GM19463 (cell line): ENCODE results near the gene CTNNA3.
"Not testable (repeated sequence)": the region's sequence is repeated elsewhere in the genome, so short reads cannot be mapped to it uniquely, and the experiment has no call there.

ENCODE experiments used
- ATAC-seq: cut with Tn5 transposase; IDR thresholded peaks from one replicate; pipeline ENCODE4 v1.9.1; 2021; ENCODE audit warnings: mild to moderate bottlenecking, moderate library complexity; ENCODE audit not compliant: unreplicated experiment

CTNNA3 gene

GRCh38 chr10:66349726-66350125 lies 1346.3 kb downstream of the CTNNA3 start:
- no peak for ATAC-seq

DNA sequence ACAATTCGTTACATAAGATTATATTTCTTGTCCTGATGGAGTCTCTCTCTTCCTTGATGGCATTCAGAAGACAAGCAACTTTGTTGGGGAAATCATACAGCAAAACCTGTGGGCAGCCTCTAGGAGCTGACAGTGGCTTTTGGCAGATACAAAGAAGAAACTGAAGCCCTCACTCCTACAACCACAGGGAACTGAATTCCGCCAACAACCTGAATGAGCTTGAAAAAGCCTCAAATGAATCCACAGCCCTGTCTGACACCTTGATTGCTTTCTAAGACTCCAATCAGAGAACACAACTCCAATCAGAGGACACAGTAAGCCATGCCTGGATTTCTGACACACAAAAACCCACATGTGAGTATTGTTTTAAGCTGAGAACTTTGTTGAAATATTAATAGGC lies 1346.9 kb downstream of the CTNNA3 start:
- ATAC-seq: no peak

GRCh38 chr10:66337211-66337610 lies 1358.8 kb downstream of the CTNNA3 start:
- ATAC-seq: no peak

GRCh38 chr10:66336791-66337190 lies 1359.2 kb downstream of the CTNNA3 start:
- no peak for ATAC-seq

- ATAC-seq: not testable (repeated sequence)
These were observed 1360.2 kb downstream of the CTNNA3 start for GRCh38 chr10:66335753-66336152.

GRCh38 chr10:66329147-66329546 lies 1366.8 kb downstream of the CTNNA3 start:
- ATAC-seq: no peak

- ATAC-seq: no peak
These were observed 1369.1 kb downstream of the CTNNA3 start for GRCh38 chr10:66326876-66327275.

GRCh38 chr10:66322777-66323176 lies 1373.2 kb downstream of the CTNNA3 start:
- no peak for ATAC-seq

GRCh38 chr10:66321723-66322665 lies 1374.0 kb downstream of the CTNNA3 start:
- no peak for ATAC-seq

- ATAC-seq: no peak
These were observed 1377.2 kb downstream of the CTNNA3 start for GRCh38 chr10:66318761-66319160.

GRCh38 chr10:66307826-66308225 lies 1388.2 kb downstream of the CTNNA3 start:
- ATAC-seq: no peak

GRCh38 chr10:66301078-66301477 lies 1394.9 kb downstream of the CTNNA3 start:
- no peak for ATAC-seq

- no peak for ATAC-seq
These were observed 1400.4 kb downstream of the CTNNA3 start for GRCh38 chr10:66295602-66296001.

DNA sequence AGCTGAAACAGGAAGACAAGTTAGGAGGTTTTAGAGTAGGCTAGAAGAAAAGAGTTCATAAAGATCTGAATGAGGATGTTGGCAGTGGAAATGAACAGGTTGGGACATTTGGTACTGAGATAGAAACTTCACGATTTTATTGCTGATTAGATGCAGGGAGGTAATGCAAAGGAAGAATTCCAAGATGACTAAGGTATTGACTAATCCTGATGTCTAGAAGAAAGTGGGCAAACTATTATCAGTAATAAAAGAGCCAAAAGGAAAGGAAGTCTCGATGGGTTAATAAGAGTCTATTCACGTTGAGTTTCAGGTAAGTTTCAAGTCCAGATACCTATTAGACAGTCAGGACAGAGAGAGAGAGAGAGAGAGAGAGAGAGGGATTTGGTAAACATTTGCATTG lies 1401.5 kb downstream of the CTNNA3 start:
- ATAC-seq: no peak

DNA sequence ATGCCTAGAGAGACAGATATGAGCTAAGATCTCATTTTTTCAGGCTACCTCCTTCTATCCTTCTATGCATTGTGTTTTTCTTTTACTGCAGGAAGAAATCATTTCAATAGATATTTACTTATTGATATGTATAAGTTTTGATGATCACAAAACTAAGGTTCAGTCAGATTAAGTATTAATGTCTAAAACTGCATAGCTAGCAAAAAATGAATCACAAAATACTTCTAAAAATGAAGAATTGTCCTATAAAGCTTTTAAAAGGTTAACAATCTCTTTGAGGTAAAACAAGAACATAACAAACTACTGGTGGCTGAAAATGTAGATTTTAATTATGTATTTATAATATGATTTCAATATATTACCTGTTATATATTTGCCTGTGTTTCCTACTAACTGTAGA lies 1403.1 kb downstream of the CTNNA3 start:
- no peak for ATAC-seq

DNA sequence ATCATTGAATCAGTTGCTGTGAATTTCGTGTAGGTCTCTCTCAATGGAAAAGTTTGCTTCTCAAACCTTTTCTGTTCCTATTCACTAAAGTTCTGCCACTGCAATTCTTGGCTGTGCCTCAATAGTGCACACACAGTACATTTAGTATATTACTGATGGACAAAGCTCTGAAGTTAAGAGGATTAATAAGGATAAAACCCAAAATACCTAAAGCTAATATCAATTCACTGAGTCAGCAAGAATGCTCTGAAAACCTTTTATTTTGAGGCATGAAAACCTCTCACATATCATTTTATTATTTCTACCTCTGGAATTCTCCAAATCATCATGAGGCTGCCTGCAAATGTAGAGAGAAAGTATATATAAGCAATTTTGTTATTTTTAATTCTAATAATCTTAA lies 1403.5 kb downstream of the CTNNA3 start:
- no peak for ATAC-seq

GRCh38 chr10:66291133-66291532 lies 1404.9 kb downstream of the CTNNA3 start:
- no peak for ATAC-seq

DNA sequence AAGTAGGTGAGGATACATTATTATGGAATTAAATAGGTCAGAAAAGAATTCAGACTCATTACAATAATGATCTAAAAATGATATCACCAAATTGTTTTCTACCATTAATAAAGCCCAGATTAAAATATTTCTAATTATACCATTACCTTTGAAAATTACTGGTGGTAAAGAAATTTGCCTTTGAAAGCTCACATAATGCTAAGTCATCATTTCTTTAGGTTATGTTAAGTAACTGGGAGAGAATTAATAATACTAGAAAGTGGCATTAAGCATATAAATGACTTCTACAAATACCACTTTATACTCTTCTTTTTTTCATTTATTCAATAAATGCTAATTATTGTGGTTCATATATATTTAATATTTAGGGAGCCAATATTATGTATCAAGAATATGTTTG lies 1411.4 kb downstream of the CTNNA3 start:
- no peak for ATAC-seq

DNA sequence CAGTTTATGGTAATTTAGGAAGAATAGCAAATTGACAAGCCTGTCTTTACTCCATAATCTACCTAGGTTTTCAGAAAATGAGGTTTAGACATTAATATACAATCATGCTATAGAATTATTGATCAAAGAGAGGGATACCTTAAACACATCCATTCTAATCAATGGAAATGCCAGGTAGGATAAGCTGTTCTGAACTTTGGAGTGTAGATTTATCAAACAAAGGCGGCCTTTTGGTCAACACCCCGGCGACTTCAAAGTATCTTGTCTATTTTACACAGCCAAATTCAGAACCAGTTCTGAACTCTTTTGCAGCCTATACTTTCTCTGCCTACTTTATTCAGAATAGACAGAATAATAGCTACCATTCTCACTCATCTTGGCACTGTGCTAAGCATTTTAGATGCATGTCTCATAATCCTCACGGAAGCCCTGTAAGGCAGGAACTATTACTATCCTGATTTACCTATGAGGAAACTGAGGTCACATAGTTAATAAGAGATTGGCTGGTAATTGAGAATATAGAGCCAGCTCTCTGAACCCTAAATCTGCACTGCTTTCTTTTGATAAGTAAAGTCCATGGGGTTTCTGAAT lies 1412.0 kb downstream of the CTNNA3 start:
- no peak for ATAC-seq

DNA sequence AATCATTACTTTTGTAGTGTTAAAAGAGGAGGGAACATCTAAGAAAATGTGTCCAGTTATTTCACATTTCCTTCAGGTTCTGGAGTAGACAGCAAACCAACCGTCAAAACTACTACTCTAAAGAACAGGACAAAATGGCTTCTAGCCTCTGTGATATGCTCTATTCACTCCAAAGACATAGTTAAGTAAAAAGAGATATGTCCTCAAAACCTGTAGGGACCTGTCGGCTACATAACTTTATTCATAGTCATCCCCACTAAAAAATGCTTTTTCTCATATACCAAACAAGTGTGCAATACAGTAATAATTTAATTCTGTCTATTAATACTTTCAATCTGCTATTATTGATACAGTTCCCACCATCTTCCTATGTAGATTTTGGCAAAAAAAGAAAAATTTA lies 1412.9 kb downstream of the CTNNA3 start:
- ATAC-seq: no peak

- no peak for ATAC-seq
These were observed 1414.7 kb downstream of the CTNNA3 start for GRCh38 chr10:66281327-66281726.

DNA sequence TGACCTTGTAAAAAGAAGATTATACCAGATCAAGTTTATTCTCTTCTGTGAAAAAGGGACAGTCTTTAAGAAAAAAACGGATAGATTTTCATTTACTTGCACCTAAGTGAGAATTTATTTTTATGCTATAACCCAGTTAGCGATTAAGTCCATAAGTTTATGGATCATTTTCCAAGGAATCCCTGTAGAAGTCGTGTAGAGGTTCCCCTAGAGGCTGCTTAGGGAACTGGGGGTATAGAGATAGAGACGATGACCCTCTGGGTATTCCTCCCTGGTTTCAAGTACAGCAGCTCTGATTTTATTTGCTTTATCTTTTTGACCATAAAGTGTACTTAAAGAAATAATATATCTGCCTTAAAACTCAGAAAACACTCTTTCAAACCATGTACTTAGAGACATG lies 1418.5 kb downstream of the CTNNA3 start:
- no peak for ATAC-seq
